K562 (cell line): Measurements from ENCODE around the gene KLHL22. TPM values are rescaled to one million over a fixed set of nuclear protein-coding genes. Genes with fewer than 3 reads are reported as not detected.

Experiments used
- BRD4 ChIP-seq: fragments of 200-600 bp; sonication (generic); IDR thresholded peaks from 2 replicates; pipeline ENCODE4 v1.6.1; 2017; ENCODE audit warnings: inconsistent platforms
- MECOM ChIP-seq: fragments of 250-450 bp; sonication (Bioruptor Pico); IDR thresholded peaks from 2 replicates; pipeline ENCODE4 v1.8.0; 2022; ENCODE audit warnings: inconsistent platforms
- RCOR1 ChIP-seq, 2 experiments: IDR thresholded peaks; 2 replicates each; pipeline ENCODE4 v1.6.1; 2012; ENCODE audit warnings: low read depth in 2 of 2, low read length in 2 of 2, borderline replicate concordance in 1 of 2, improper control_type of control experiment in 1 of 2
- RFX1 ChIP-seq: fragments of 450-650 bp; IDR thresholded peaks from 2 replicates; pipeline ENCODE4 v1.6.1; 2016; ENCODE audit warnings: mild to moderate bottlenecking, moderate library complexity
- SRSF7 ChIP-seq: fragments of 200-400 bp; formaldehyde crosslinking; optimal IDR thresholded peaks from 2 replicates; pipeline ENCODE3; 2017; ENCODE audit warnings: mild to moderate bottlenecking, low read depth, low read length
- UBTF ChIP-seq, 2 experiments: IDR thresholded peaks; 2 replicates each; pipeline ENCODE4 v1.6.1; 2012; ENCODE audit warnings: improper control_type of control experiment in 2 of 2, low read depth in 2 of 2, low read length in 2 of 2, borderline replicate concordance in 1 of 2
- ZNF551 ChIP-seq: fragments of 250-450 bp; sonication (Bioruptor Pico); IDR thresholded peaks from 2 replicates; pipeline ENCODE4 v1.5.0; 2021; ENCODE audit warnings: mild to moderate bottlenecking, moderate library complexity
- ZNF740 ChIP-seq, 3 experiments: fragments of 200-800 bp in 1 of 3; sonication (Bioruptor generic) in 1 of 3; sonication (generic) in 1 of 3; formaldehyde crosslinking in 1 of 3; IDR thresholded peaks; 2 replicates each; pipeline versions ENCODE4 v1.6.1 to v1.8.0; 2016 to 2022; ENCODE audit warnings: mild to moderate bottlenecking in 2 of 3, missing compliant biosample characterization in 2 of 3, missing genetic modification characterization in 2 of 3, missing genetic modification reagents in 1 of 3
- polyA plus RNA-seq, 8 experiments: library from polyadenylated mRNA; depleted of rRNA in 4 of 8; stranded (reverse) in 5 of 8; unstranded in 3 of 8; fragments of >200 nt; fragmentation: Nextera tagmentation in 2 of 8; fragmentation: Illumina TruSeq in 1 of 8; extraction: Ambion mirVana in 2 of 8; extraction: Trizol in 1 of 8; gene quantifications; 2 replicates each; pipeline versions ENCODE4 v1.2.1 to v1.2.3, GENCODE V29; 2011 to 2014; ENCODE audit warnings: inconsistent platforms in 1 of 8, missing spikeins in 1 of 8
- total RNA-seq, 7 experiments: library from RNA; depleted of rRNA in 6 of 7; stranded (reverse); fragments of >200 nt in 6 of 7; fragmentation: Illumina TruSeq in 2 of 7; extraction: Trizol in 2 of 7; gene quantifications; 2 replicates each; pipeline versions ENCODE4 v1.2.1 to v1.2.3, GENCODE V29; 2011 to 2021; ENCODE audit warnings: low replicate concordance in 1 of 7
- TF ChIP-seq, protein P1 (sequence below): fragments of 250-450 bp; sonication (Bioruptor Pico); IDR thresholded peaks from 2 replicates; pipeline ENCODE4 v1.4.0; 2020; ENCODE audit warnings: mild to moderate bottlenecking, moderate library complexity
- TF ChIP-seq, protein P2 (sequence below): sonication (generic); formaldehyde crosslinking; IDR thresholded peaks from 2 replicates; pipeline ENCODE4 v1.8.0; 2023; ENCODE audit warnings: missing genetic modification reagents, mild to moderate bottlenecking, borderline replicate concordance
- TF ChIP-seq, protein P3 (sequence below): fragments of 250-450 bp; sonication (Bioruptor Pico); IDR thresholded peaks from 2 replicates; pipeline ENCODE4 v1.4.0; 2020; ENCODE audit warnings: mild to moderate bottlenecking, moderate library complexity

The KLHL22 gene
- total and polyA plus RNA-seq, 9 of the 15 experiments (the other 6 are each of a cell fraction or from before 2014, with no cell fraction given) = 1.3 to 25.6 (median 15.2) TPM

DNA sequence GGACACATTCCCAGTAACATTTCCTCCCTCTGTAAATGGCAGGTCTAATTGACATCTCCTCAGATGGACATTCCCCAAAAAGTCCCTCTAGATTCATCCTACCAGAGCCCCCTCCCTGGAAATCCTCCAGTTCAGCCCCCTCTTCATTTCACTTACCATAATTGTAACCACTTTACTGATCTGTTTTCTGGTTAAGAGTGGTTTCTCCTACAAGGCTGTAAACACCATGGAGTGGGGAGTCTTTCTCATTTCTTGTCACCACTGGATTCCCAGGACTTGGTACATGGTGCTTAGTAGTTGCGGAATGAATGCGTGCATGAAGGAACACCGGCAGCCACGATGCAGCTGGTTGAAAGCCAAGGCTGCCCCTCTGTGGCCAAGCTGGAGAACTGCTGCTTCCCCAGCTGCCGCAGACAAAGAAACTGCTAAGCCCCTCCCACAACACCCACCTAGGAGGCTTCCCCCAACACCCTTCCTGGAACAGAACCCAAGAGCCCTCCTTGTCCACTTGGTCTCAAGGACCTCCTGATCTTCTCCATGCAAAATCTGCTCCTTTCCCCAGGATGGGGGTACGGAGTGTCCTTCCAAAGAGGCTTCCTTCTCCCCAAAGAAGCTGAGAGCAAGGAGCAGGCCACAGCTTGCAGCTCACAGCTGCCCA lies 39.4 kb downstream of the KLHL22 start (continued):
- TF ChIP-seq, protein P1, sequence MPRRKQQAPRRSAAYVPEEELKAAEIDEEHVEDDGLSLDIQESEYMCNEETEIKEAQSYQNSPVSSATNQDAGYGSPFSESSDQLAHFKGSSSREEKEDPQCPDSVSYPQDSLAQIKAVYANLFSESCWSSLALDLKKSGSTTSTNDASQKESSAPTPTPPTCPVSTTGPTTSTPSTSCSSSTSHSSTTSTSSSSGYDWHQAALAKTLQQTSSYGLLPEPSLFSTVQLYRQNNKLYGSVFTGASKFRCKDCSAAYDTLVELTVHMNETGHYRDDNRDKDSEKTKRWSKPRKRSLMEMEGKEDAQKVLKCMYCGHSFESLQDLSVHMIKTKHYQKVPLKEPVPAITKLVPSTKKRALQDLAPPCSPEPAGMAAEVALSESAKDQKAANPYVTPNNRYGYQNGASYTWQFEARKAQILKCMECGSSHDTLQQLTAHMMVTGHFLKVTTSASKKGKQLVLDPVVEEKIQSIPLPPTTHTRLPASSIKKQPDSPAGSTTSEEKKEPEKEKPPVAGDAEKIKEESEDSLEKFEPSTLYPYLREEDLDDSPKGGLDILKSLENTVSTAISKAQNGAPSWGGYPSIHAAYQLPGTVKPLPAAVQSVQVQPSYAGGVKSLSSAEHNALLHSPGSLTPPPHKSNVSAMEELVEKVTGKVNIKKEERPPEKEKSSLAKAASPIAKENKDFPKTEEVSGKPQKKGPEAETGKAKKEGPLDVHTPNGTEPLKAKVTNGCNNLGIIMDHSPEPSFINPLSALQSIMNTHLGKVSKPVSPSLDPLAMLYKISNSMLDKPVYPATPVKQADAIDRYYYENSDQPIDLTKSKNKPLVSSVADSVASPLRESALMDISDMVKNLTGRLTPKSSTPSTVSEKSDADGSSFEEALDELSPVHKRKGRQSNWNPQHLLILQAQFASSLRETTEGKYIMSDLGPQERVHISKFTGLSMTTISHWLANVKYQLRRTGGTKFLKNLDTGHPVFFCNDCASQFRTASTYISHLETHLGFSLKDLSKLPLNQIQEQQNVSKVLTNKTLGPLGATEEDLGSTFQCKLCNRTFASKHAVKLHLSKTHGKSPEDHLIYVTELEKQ = no peak; the same call in 1 of the 2 replicates
- TF ChIP-seq ZNF551 (CRISPR knock-in tag) = no peak
- TF ChIP-seq UBTF (IDR thresholded peaks at IDR 0.05; ENCODE audit: borderline replicate concordance in 1 of 2, low read depth in 2 of 2, low read length in 2 of 2) = peak in 1 of 2 experiments; percentile 86; a peak in 2 of 4 replicates
- 0 out of 2 replicates have a peak, but pooled peaks have one; percentile 11 for TF ChIP-seq ZNF740 (CRISPR knock-in tag; IDR thresholded peaks at IDR 0.05)
- no peak for TF ChIP-seq ZNF740 (tag; IDR thresholded peaks at IDR 0.05)
- no peak for TF ChIP-seq RFX1
- TF ChIP-seq MECOM (CRISPR knock-in tag) = no peak
- no peak for TF ChIP-seq SRSF7
- TF ChIP-seq, protein P2, sequence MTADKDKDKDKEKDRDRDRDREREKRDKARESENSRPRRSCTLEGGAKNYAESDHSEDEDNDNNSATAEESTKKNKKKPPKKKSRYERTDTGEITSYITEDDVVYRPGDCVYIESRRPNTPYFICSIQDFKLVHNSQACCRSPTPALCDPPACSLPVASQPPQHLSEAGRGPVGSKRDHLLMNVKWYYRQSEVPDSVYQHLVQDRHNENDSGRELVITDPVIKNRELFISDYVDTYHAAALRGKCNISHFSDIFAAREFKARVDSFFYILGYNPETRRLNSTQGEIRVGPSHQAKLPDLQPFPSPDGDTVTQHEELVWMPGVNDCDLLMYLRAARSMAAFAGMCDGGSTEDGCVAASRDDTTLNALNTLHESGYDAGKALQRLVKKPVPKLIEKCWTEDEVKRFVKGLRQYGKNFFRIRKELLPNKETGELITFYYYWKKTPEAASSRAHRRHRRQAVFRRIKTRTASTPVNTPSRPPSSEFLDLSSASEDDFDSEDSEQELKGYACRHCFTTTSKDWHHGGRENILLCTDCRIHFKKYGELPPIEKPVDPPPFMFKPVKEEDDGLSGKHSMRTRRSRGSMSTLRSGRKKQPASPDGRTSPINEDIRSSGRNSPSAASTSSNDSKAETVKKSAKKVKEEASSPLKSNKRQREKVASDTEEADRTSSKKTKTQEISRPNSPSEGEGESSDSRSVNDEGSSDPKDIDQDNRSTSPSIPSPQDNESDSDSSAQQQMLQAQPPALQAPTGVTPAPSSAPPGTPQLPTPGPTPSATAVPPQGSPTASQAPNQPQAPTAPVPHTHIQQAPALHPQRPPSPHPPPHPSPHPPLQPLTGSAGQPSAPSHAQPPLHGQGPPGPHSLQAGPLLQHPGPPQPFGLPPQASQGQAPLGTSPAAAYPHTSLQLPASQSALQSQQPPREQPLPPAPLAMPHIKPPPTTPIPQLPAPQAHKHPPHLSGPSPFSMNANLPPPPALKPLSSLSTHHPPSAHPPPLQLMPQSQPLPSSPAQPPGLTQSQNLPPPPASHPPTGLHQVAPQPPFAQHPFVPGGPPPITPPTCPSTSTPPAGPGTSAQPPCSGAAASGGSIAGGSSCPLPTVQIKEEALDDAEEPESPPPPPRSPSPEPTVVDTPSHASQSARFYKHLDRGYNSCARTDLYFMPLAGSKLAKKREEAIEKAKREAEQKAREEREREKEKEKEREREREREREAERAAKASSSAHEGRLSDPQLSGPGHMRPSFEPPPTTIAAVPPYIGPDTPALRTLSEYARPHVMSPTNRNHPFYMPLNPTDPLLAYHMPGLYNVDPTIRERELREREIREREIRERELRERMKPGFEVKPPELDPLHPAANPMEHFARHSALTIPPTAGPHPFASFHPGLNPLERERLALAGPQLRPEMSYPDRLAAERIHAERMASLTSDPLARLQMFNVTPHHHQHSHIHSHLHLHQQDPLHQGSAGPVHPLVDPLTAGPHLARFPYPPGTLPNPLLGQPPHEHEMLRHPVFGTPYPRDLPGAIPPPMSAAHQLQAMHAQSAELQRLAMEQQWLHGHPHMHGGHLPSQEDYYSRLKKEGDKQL (CRISPR knock-in tag) = no peak
- TF ChIP-seq, protein P3, sequence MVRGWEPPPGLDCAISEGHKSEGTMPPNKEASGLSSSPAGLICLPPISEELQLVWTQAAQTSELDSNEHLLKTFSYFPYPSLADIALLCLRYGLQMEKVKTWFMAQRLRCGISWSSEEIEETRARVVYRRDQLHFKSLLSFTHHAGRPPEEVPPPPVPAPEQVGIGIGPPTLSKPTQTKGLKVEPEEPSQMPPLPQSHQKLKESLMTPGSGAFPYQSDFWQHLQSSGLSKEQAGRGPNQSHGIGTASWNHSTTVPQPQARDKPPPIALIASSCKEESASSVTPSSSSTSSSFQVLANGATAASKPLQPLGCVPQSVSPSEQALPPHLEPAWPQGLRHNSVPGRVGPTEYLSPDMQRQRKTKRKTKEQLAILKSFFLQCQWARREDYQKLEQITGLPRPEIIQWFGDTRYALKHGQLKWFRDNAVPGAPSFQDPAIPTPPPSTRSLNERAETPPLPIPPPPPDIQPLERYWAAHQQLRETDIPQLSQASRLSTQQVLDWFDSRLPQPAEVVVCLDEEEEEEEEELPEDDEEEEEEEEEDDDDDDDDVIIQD (CRISPR knock-in tag) = peak; percentile 62; the same call in 1 of the 2 replicates
- TF ChIP-seq RCOR1 (IDR thresholded peaks at IDR 0.05; ENCODE audit: borderline replicate concordance in 1 of 2, low read depth in 2 of 2, low read length in 2 of 2) = peak; percentile 51 to 90; a peak in 3 of 4 replicates
- no peak; the same call in 1 of the 2 replicates for TF ChIP-seq BRD4
